Neural crest cell (in vitro differentiated cells): ENCODE results near the gene LRRC10. TPM values are rescaled to one million over a fixed set of nuclear protein-coding genes. Genes with fewer than 3 reads are reported as not detected.

ENCODE experiments used
- DNase-seq: peaks from one replicate; pipeline ENCODE4 v3.0.0; 2021; ENCODE audit warnings: low read depth, mixed read lengths, low spot score
- H3K27ac Mint-ChIP-seq: one replicate; pipeline ENCODE4 v1.8.0; 2021; ENCODE audit warnings: mild to moderate bottlenecking, mixed read lengths; ENCODE audit not compliant: unreplicated experiment
- H3K27me3 Mint-ChIP-seq: 2 replicates; pipeline ENCODE4 v1.8.0; 2021; ENCODE audit warnings: low read depth, mild to moderate bottlenecking, mixed read lengths
- H3K36me3 Mint-ChIP-seq: 2 replicates; pipeline ENCODE4 v1.8.0; 2021; ENCODE audit warnings: low read depth, mild to moderate bottlenecking, mixed read lengths
- H3K4me1 Mint-ChIP-seq: 2 replicates; pipeline ENCODE4 v1.8.0; 2021; ENCODE audit warnings: mixed read lengths
- H3K4me3 Mint-ChIP-seq: one replicate; pipeline ENCODE4 v1.8.0; 2021; ENCODE audit warnings: mild to moderate bottlenecking, mixed read lengths
- H3K9me3 Mint-ChIP-seq: 2 replicates; pipeline ENCODE4 v1.8.0; 2021; ENCODE audit warnings: mixed read lengths
- total RNA-seq: library from RNA; stranded (reverse); gene quantifications from 2 replicates; pipeline ENCODE4 v1.2.1, GENCODE V29; 2021
- TF ChIP-seq, protein P1 (sequence below): fragments of 200-600 bp; sonication (generic); conservative IDR thresholded peaks from 2 replicates; pipeline ENCODE4 v1.5.0; 2021; ENCODE audit warnings: antibody characterized with exemption, mild to moderate bottlenecking

LRRC10 gene
- total RNA-seq, 1 donor from 2014 or later: not detected

DNA sequence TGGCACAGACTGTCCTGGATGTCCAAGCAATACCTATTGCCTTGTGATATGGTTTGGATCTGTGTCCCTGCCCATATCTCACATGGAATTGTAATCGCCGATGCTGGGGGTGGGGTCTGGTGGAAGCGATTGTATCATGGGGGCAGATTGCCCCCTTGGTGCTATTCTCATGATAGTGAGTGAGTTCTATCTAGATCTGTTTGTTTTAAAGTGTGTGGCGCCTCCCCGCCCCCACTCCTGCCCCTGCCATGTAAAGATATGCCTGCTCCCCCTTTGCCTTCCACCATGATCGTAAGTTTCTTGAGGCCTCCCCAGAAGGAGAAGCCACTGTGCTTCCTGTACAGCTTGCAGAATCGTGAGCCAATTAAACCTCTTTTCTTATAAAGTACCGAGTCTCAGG is 16.8 kb upstream of the LRRC10 start:
- H3K9me3 Mint-ChIP-seq: no peaks in the 10 kb centered on the region
- DNase-seq: no peak
- TF ChIP-seq, protein P1, sequence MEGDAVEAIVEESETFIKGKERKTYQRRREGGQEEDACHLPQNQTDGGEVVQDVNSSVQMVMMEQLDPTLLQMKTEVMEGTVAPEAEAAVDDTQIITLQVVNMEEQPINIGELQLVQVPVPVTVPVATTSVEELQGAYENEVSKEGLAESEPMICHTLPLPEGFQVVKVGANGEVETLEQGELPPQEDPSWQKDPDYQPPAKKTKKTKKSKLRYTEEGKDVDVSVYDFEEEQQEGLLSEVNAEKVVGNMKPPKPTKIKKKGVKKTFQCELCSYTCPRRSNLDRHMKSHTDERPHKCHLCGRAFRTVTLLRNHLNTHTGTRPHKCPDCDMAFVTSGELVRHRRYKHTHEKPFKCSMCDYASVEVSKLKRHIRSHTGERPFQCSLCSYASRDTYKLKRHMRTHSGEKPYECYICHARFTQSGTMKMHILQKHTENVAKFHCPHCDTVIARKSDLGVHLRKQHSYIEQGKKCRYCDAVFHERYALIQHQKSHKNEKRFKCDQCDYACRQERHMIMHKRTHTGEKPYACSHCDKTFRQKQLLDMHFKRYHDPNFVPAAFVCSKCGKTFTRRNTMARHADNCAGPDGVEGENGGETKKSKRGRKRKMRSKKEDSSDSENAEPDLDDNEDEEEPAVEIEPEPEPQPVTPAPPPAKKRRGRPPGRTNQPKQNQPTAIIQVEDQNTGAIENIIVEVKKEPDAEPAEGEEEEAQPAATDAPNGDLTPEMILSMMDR: no peak
- H3K27me3 Mint-ChIP-seq: no peaks in the 10 kb centered on the region
- no peak overlapping the region for H3K4me3 Mint-ChIP-seq
- H3K4me1 Mint-ChIP-seq: no peaks in the 10 kb centered on the region
- no peaks in the 10 kb centered on the region for H3K36me3 Mint-ChIP-seq
- no peak overlapping the region for H3K27ac Mint-ChIP-seq

- H3K9me3 Mint-ChIP-seq: peaks cover 2% of the 10 kb centered on the region
- DNase-seq: no peak
- no peaks in the 10 kb centered on the region for H3K36me3 Mint-ChIP-seq
- H3K27ac Mint-ChIP-seq: no peak overlapping the region
- H3K4me1 Mint-ChIP-seq: no peaks in the 10 kb centered on the region
- H3K4me3 Mint-ChIP-seq: no peak overlapping the region
- H3K27me3 Mint-ChIP-seq: no peaks in the 10 kb centered on the region
- TF ChIP-seq, protein P1: no peak
Observed at GRCh38 chr12:69623970-69624369, 13.3 kb upstream of the LRRC10 start.

DNA sequence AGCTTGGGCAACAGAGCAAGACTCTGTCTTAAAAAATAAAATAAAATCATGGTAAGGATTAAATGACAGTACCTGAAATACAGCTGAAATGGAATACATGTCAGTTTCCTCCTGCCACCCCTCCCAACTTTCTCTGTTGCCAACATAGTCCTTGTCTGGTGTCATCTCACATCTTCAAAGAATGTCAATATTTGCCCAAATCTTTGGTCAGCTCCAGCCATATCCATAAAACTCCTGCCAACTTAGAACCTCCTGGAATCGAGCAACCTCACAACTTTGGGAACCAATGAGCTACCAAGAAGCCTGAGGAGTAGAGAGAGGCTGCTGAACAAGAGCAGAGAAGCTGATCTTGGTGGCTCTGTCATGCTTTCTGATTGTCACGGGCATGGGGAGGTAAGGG is 10.8 kb upstream of the LRRC10 start:
- peaks cover 5% of the 10 kb centered on the region for H3K9me3 Mint-ChIP-seq
- no peak for DNase-seq
- no peak overlapping the region for H3K27ac Mint-ChIP-seq
- H3K4me1 Mint-ChIP-seq: no peaks in the 10 kb centered on the region
- H3K4me3 Mint-ChIP-seq: no peak overlapping the region
- TF ChIP-seq, protein P1: no peak
- no peaks in the 10 kb centered on the region for H3K36me3 Mint-ChIP-seq
- no peaks in the 10 kb centered on the region for H3K27me3 Mint-ChIP-seq

GRCh38 chr12:69620921-69621320 is 10.2 kb upstream of the LRRC10 start:
- Mint-ChIP-seq H3K9me3 (peaks cover 5% of the 10 kb centered on the region), H3K36me3 (no peaks in the 10 kb centered on the region), H3K27me3 (no peaks in the 10 kb centered on the region), H3K4me1 (no peaks in the 10 kb centered on the region), H3K27ac (no peak overlapping the region), H3K4me3 (no peak overlapping the region)
- DNase-seq: no peak
- TF ChIP-seq, protein P1: no peak

- H3K27me3 Mint-ChIP-seq: no peaks in the 10 kb centered on the region
- TF ChIP-seq, protein P1: no peak
- DNase-seq: no peak
- peaks cover 5% of the 10 kb centered on the region for H3K9me3 Mint-ChIP-seq
- no peaks in the 10 kb centered on the region for H3K4me1 Mint-ChIP-seq
- H3K4me3 Mint-ChIP-seq: no peak overlapping the region
- H3K36me3 Mint-ChIP-seq: no peaks in the 10 kb centered on the region
- no peak overlapping the region for H3K27ac Mint-ChIP-seq
Observed at GRCh38 chr12:69620077-69620476, 9.4 kb upstream of the LRRC10 start.

GRCh38 chr12:69619050-69619449 is 8.3 kb upstream of the LRRC10 start:
- DNase-seq: no peak
- peaks cover 5% of the 10 kb centered on the region for H3K9me3 Mint-ChIP-seq
- H3K27ac Mint-ChIP-seq: no peak overlapping the region
- no peaks in the 10 kb centered on the region for H3K27me3 Mint-ChIP-seq
- TF ChIP-seq, protein P1: no peak
- H3K4me1 Mint-ChIP-seq: no peaks in the 10 kb centered on the region
- no peak overlapping the region for H3K4me3 Mint-ChIP-seq
- H3K36me3 Mint-ChIP-seq: no peaks in the 10 kb centered on the region
